Nephron progenitor cell (in vitro differentiated cells): Measurements from ENCODE around the gene ETFBKMT.

Experiments
- DNase-seq: peaks from one replicate; pipeline ENCODE4 v3.0.0; 2021
- H3K27ac Mint-ChIP-seq: 2 replicates; pipeline ENCODE4 v1.8.0; 2021; ENCODE audit warnings: mild to moderate bottlenecking, moderate library complexity, mixed read lengths
- H3K27me3 Mint-ChIP-seq: 2 replicates; pipeline ENCODE4 v1.8.0; 2021; ENCODE audit warnings: mild to moderate bottlenecking, low read depth, mixed read lengths; ENCODE audit not compliant: poor library complexity
- H3K36me3 Mint-ChIP-seq: 2 replicates; pipeline ENCODE4 v1.8.0; 2021; ENCODE audit warnings: low read depth, mixed read lengths
- H3K4me1 Mint-ChIP-seq: 2 replicates; pipeline ENCODE4 v1.8.0; 2021; ENCODE audit warnings: mixed read lengths
- H3K4me3 Mint-ChIP-seq: 2 replicates; pipeline ENCODE4 v1.8.0; 2021; ENCODE audit warnings: mild to moderate bottlenecking, moderate library complexity, mixed read lengths
- H3K9me3 Mint-ChIP-seq: 2 replicates; pipeline ENCODE4 v1.8.0; 2021; ENCODE audit warnings: mild to moderate bottlenecking, moderate library complexity, mixed read lengths
- CTCF ChIP-seq: fragments of 200-600 bp; sonication (generic); IDR thresholded peaks from 2 replicates; pipeline ENCODE4 v1.5.0; 2021; ENCODE audit warnings: antibody characterized with exemption

Gene ETFBKMT

GRCh38 chr12:31659087-31659942, at the start of gene ETFBKMT:
ETFBKMT (plus strand) TSS chr12:31659688; CDS start chr12:31661954, 2,266 bp downstream.
- TF ChIP-seq CTCF, result peak; percentile 14
- peaks cover 4% of the 10 kb centered on the region for H3K9me3 Mint-ChIP-seq
- H3K27me3 Mint-ChIP-seq, result no peaks in the 10 kb centered on the region
- peak; percentile 84 for DNase-seq
- peaks cover 11% of the 10 kb centered on the region for H3K36me3 Mint-ChIP-seq
- H3K4me3 Mint-ChIP-seq, result peak within 1 kb of the TSS; percentile 97
- H3K27ac Mint-ChIP-seq, result peak within 1 kb of the TSS; percentile 90
- peaks cover 34% of the 10 kb centered on the region for H3K4me1 Mint-ChIP-seq

- H3K27me3 Mint-ChIP-seq, result peaks cover 7% of the 10 kb centered on the region
- H3K4me1 Mint-ChIP-seq, result no peaks in the 10 kb centered on the region
- no peak overlapping the region for H3K4me3 Mint-ChIP-seq
- no peak overlapping the region for H3K27ac Mint-ChIP-seq
- DNase-seq, result no peak
- peaks cover 17% of the 10 kb centered on the region for H3K9me3 Mint-ChIP-seq
- H3K36me3 Mint-ChIP-seq, result no peaks in the 10 kb centered on the region
- no peak for TF ChIP-seq CTCF
These were observed 46.7 kb upstream of the ETFBKMT start for GRCh38 chr12:31612819-31613218.

GRCh38 chr12:31618228-31619025, 41.1 kb upstream of the ETFBKMT start:
- no peak overlapping the region for H3K27ac Mint-ChIP-seq
- peaks cover 4% of the 10 kb centered on the region for H3K9me3 Mint-ChIP-seq
- no peak overlapping the region for H3K4me3 Mint-ChIP-seq

GRCh38 chr12:31620311-31620710, 39.2 kb upstream of the ETFBKMT start:
- Mint-ChIP-seq H3K27me3 (no peaks in the 10 kb centered on the region), H3K4me3 (no peak overlapping the region), H3K4me1 (peaks cover 5% of the 10 kb centered on the region), H3K27ac (no peak overlapping the region), H3K9me3 (peaks cover 4% of the 10 kb centered on the region), H3K36me3 (no peaks in the 10 kb centered on the region)
- TF ChIP-seq CTCF, result no peak
- DNase-seq, result no peak

More at GRCh38 chr12:31618228-31619025, 41.1 kb upstream of the ETFBKMT start:
- no peaks in the 10 kb centered on the region for H3K27me3 Mint-ChIP-seq
- DNase-seq, result no peak
- no peaks in the 10 kb centered on the region for H3K36me3 Mint-ChIP-seq
- no peak for TF ChIP-seq CTCF
- peaks cover 5% of the 10 kb centered on the region for H3K4me1 Mint-ChIP-seq

- TF ChIP-seq CTCF, result no peak
- DNase-seq, result no peak
- H3K27me3 Mint-ChIP-seq, result no peaks in the 10 kb centered on the region
- no peaks in the 10 kb centered on the region for H3K36me3 Mint-ChIP-seq
- H3K4me1 Mint-ChIP-seq, result peaks cover 16% of the 10 kb centered on the region
- H3K27ac Mint-ChIP-seq, result peak overlapping the region; percentile 80
- no peaks in the 10 kb centered on the region for H3K9me3 Mint-ChIP-seq
- no peak overlapping the region for H3K4me3 Mint-ChIP-seq
These were observed 37.5 kb upstream of the ETFBKMT start for GRCh38 chr12:31622038-31622437.
